GM18951 (cell line): Measurements from ENCODE around the gene PDE1C.

Experiments
- POLR2A ChIP-seq: IDR thresholded peaks from 4 replicates; pipeline ENCODE4 v1.6.1; 2011; ENCODE audit warnings: mild to moderate bottlenecking; ENCODE audit not compliant: insufficient read length, insufficient read depth; ENCODE audit errors: extremely low read depth
- in situ Hi-C: fragments of 300-500 bp; cut with MboI; formaldehyde crosslinking; loops from one replicate; pipeline ENCODE4 v1.12.0; 2022; ENCODE audit warnings: low sequenced_read_pairs, mixed read lengths, inconsistent platforms; ENCODE audit not compliant: unreplicated experiment

Gene PDE1C

GRCh38 chr7:32047801-32048200 lies 22.4 kb downstream of the PDE1C start:
- TF ChIP-seq POLR2A = no peak
- in situ Hi-C loops = no loop called here

GRCh38 chr7:32047075-32047474 lies 23.1 kb downstream of the PDE1C start:
- no peak for TF ChIP-seq POLR2A
- in situ Hi-C loops = no loop called here

- no peak for TF ChIP-seq POLR2A
- in situ Hi-C loops = no loop called here
Measured at GRCh38 chr7:32045228-32045627, 25.0 kb downstream of the PDE1C start.

DNA sequence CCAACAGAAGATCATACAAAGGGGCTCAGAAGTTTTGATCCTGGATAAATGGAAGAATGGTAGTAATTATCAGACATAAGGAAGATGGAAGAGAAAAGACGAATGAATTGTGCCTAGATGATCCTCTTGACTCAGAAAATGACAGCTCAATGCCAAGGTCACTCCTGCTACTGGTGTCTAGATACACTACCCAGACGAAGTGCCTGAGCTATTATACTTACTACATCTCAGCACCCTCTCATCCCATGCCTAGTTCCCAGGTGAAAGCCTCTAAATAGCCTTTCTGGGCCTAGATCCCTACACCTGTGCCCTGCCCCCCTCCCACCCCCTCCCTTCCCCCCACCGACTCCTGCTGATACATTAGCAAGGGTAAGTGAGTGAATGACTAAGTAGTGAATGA lies 25.5 kb downstream of the PDE1C start:
- TF ChIP-seq POLR2A = no peak
- in situ Hi-C loops = no loop called here

DNA sequence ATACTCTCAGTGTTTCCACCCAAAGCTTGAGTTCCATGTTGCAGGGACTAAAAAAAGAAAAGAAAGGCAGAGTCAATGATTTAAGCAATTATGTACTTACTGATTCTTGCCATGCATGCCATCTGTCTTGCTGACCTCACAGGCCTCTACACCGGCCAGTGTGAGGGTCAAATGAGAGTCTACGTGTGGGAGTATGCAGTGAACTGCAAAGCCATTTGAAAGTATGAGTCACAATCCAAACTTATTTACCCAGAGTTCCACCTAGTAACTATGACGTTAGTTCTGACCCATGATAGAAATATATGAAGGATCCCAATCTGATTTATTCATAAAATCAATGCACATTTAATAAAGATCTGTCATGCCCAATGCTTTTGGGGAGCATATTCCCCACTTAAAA lies 26.5 kb downstream of the PDE1C start:
- in situ Hi-C loops = no loop called here

GRCh38 chr7:32042900-32043299 lies 27.3 kb downstream of the PDE1C start:
- in situ Hi-C loops = no loop called here
- no peak for TF ChIP-seq POLR2A

More for the DNA sequence above, 26.5 kb downstream of the PDE1C start:
- no peak for TF ChIP-seq POLR2A

- in situ Hi-C loops = no loop called here
- no peak for TF ChIP-seq POLR2A
Measured at GRCh38 chr7:32039000-32039756, 31.0 kb downstream of the PDE1C start.

DNA sequence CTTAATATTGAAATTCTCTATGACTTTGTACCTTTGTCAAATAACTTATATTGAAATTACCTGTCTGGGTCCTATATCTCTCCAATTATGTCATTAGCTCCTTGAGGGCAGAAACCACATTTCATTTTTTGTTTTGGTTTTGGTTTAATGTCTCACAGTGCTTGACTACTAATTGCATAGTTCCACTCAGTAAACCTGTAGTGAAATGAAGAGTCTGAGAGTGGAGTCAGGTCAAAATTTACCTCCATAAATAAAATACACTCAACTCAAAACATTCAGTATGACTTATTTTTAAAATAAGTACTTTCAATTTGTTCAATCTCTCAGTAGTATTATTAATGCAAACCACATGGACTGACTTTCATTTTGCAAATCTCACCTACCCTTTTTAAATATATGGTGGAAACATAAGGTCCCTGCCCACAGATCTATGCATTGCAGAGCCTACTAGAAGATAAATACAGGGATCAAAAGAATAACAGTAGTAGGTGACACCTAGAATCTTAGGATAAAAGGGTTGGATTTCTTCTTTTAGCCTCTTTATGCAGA lies 32.5 kb downstream of the PDE1C start:
- no peak for TF ChIP-seq POLR2A
- in situ Hi-C loops = no loop called here

DNA sequence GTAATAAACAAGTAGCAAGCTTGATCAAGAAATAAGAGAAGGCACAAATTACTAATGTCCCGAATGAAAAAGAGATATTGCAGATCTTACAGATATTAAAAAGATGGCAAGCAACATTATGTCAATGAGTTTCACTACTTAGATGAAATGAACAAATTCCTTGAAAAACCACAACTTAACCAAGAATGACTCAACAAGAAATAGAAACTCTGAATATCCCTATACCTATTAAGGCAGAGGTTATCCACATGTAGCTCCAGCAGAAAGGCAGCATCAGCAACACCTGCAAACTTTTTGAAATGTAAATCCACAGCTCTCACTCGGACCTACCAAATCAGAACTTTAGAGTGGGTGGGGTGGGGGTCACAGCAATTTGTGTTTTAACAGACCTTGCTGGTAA lies 33.6 kb downstream of the PDE1C start:
- in situ Hi-C loops = no loop called here
- TF ChIP-seq POLR2A = no peak

- in situ Hi-C loops = no loop called here
- TF ChIP-seq POLR2A = no peak
Measured at GRCh38 chr7:32034052-32034451, 36.2 kb downstream of the PDE1C start.

DNA sequence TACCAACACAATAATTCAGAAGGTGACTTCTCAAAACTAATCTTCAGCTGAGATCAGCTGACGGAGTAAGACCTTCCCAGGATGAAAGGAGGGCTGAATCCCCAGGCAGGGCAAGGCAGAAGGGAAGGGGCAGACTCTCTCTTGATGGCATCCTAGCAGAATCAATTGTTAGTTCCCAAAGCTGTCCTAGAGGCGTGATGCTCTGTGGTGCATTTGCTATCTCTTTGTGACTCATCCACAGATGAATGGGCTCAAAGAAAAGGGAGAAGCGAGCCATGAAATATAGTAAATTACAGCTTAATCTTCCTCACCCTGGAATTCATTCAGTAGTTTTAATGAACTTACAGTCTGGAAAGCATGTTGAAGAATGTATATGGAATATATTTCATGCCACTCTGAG lies 37.2 kb downstream of the PDE1C start:
- no peak for TF ChIP-seq POLR2A
- in situ Hi-C loops = no loop called here

DNA sequence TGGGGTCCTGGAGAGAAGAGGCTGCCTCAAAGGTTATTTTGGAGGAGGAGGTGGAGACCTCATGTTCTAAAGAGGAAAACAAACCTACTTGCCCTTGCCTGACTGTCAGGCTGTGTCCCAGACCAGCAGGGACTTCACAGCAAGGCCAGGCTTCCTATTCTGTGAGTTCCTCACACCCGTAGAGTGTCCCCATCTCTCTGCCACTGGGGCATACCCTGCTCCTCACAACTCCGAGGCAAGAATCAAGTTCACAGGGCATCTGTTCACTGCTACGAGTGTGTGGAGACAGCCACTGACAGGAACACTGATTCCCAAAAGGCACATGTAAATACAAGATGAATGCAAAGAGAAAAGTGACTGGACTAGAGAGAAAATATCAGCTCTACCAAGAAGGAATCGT lies 38.0 kb downstream of the PDE1C start:
- TF ChIP-seq POLR2A = no peak
- in situ Hi-C loops = no loop called here

GRCh38 chr7:32030904-32031692 lies 39.1 kb downstream of the PDE1C start:
- in situ Hi-C loops = no loop called here
- TF ChIP-seq POLR2A = no peak

DNA sequence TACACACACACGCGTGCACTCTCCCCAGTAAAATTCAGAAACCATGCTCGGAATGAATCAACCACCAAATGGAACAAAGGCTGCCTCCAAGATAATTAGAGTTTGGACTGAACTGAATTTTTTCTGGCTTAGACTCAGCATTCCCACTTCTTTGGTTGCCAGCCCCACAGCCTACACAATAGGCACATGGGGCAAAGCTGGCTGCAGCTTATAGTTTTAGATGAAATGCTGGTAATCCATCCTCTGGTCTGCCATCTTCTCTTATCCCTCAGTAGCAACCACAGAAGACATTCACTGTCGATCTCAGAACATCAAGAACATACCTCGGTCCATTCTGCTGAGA lies 44.2 kb downstream of the PDE1C start:
- no peak for TF ChIP-seq POLR2A
- in situ Hi-C loops = no loop called here
